Naive thymus-derived CD8-positive, alpha-beta T cell (primary cell): Measurements from ENCODE around the gene HEBP1. TPM values are rescaled to one million over a fixed set of nuclear protein-coding genes. Genes with fewer than 3 reads are reported as not detected.
"Not testable (repeated sequence)": the region's sequence is repeated elsewhere in the genome, so short reads cannot be mapped to it uniquely, and the experiment has no call there.

Experiments
- ATAC-seq, 2 donors: fragments of 150-1000 bp; cut with Tn5 transposase in 1 of 2; sonication (Bioruptor Pico), chemical (Tn5 transposase) in 1 of 2; 1 replicate in 1 of 2; 2 replicates in 1 of 2; pipeline ENCODE4 v1.10.0; 2021; ENCODE audit warnings: mild to moderate bottlenecking in 2 of 2, moderate library complexity in 2 of 2
- POLR2A ChIA-PET: fragments of 350-600 bp; sonication (Branson Sonifier 250); formaldehyde crosslinking; loops from one replicate; lab custom pipeline; 2021; ENCODE audit warnings: antibody characterized with exemption; lab: Charles Lee
- DNase-seq, 10 donors: peaks; one replicate each; pipeline versions ENCODE4 v3.0.0 to v3.0.0-alpha.2; 2020 to 2022
- H3K27ac Mint-ChIP-seq, 10 donors: one replicate each; pipeline ENCODE4 v1.8.0; 2020 to 2022; ENCODE audit warnings: mild to moderate bottlenecking in 10 of 10, mixed read lengths in 10 of 10, moderate library complexity in 4 of 10, inconsistent platforms in 1 of 10
- H3K27me3 Mint-ChIP-seq, 5 donors: one replicate each; pipeline ENCODE4 v1.8.0; 2021 to 2022; ENCODE audit warnings: mixed read lengths in 5 of 5
- H3K36me3 Mint-ChIP-seq, 3 donors: one replicate each; pipeline ENCODE4 v1.8.0; 2020 to 2022; ENCODE audit warnings: mixed read lengths in 3 of 3, mild to moderate bottlenecking in 2 of 3, inconsistent platforms in 1 of 3
- H3K4me1 Mint-ChIP-seq, 4 donors: one replicate each; pipeline ENCODE4 v1.8.0; 2021 to 2022; ENCODE audit warnings: mixed read lengths in 4 of 4
- H3K4me3 Mint-ChIP-seq, 10 donors: one replicate each; pipeline ENCODE4 v1.8.0; 2020 to 2022; ENCODE audit warnings: mild to moderate bottlenecking in 10 of 10, mixed read lengths in 10 of 10, moderate library complexity in 6 of 10, inconsistent platforms in 1 of 10
- H3K9me3 Mint-ChIP-seq, 9 donors: one replicate each; pipeline ENCODE4 v1.8.0; 2020 to 2022; ENCODE audit warnings: mixed read lengths in 9 of 9, mild to moderate bottlenecking in 3 of 9, inconsistent platforms in 1 of 9, moderate library complexity in 1 of 9
- polyA plus RNA-seq, 3 donors: library from polyadenylated mRNA; unstranded; fragments of 300-500 nt; fragmentation: Illumina TruSeq; gene quantifications; one replicate each; pipeline ENCODE4 v1.2.3, GENCODE V29; 2021
- total RNA-seq, 8 experiments: library from RNA in 2 of 8; stranded (reverse) in 2 of 8; gene quantifications; one replicate each; pipeline ENCODE4 v1.2.3 and lab custom pipeline; 2021 to 2026

HEBP1 gene
- total and polyA plus RNA-seq, 5 experiments from 2014 or later: 9.8 to 40.2 (median 23.3) TPM

GRCh38 chr12:13035335-13035734 lies 35.3 kb upstream of the HEBP1 start:
- not testable (repeated sequence) for H3K4me3 Mint-ChIP-seq, H3K36me3 Mint-ChIP-seq, ATAC-seq, H3K27ac Mint-ChIP-seq, H3K4me1 Mint-ChIP-seq, H3K27me3 Mint-ChIP-seq, DNase-seq, H3K9me3 Mint-ChIP-seq
- POLR2A ChIA-PET: interaction anchor here (0.6 kb wide), 1 partner anchor 188 kb away, joined by 4 read pairs; no protein-coding TSS in a partner anchor

DNA sequence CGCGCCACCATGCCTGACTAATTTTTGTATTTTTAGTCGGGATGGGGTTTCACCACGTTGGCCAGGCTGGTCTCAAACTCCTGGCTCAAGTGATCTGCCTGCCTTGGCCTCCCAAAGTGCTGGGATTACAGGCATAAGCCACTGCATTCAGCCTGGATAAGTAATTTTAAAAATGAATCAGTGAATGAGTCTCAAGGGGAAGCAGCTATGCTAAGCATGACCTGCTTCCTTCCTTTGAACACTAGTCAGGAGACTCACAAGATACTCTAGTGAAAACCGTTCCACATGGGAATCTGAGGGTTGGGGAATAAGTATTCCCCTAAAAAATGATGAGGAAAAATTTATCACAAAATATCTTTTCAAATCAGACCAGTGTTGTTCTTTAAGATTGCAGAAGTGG lies 33.4 kb upstream of the HEBP1 start:
- no peaks in the 10 kb centered on the region for H3K36me3 Mint-ChIP-seq
- no peak for DNase-seq
- H3K9me3 Mint-ChIP-seq: no peaks in the 10 kb centered on the region
- H3K27ac Mint-ChIP-seq: no peak overlapping the region
- no peak overlapping the region for H3K4me3 Mint-ChIP-seq
- peaks cover 0 to 3% (median 0%) of the 10 kb centered on the region in 5 donors for H3K27me3 Mint-ChIP-seq
- POLR2A ChIA-PET: no interaction called here
- no peak for ATAC-seq
- H3K4me1 Mint-ChIP-seq: no peaks in the 10 kb centered on the region

GRCh38 chr12:13032164-13032563 lies 32.1 kb upstream of the HEBP1 start:
- Mint-ChIP-seq H3K9me3 (no peaks in the 10 kb centered on the region), H3K4me1 (no peaks in the 10 kb centered on the region), H3K27ac (no peak overlapping the region)

DNA sequence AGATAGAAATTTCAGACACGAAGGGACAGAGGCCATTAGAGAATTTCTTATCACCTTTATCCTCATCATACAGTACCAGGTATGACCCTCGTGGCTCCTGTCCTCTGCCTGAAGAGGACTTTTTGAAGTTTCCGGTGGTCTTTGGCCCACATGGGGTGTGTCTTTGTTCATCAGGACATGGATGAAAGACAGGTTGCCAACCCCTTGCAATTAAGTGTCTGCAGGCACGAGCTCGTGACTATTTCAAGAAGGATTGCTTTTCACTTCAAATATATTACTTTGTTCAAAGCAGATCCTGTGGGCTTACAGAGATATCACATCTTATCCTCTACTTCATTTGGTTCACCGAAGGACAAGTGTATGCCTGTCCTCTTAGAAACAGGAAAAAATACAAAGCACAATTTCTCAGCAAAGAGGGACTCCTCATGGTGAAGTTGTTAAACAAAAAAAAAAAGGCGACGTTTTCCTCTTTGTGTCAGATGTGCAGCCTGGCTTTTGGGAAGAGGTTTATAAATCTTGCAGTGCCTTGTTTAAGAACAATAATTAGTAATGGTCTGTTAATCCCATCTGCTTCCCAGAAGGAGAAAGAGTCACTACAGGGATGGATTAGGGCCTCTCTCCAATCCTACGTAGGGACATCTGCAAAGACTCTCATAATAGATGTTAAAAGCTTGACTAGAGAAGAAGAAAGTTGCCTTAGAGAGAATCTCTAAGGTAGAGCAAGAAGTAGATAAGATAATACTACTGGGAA lies 30.7 kb upstream of the HEBP1 start:
- POLR2A ChIA-PET: no interaction called here
- H3K4me1 Mint-ChIP-seq: no peaks in the 10 kb centered on the region
- no peak for ATAC-seq

More at GRCh38 chr12:13032164-13032563, 32.1 kb upstream of the HEBP1 start:
- no peak for DNase-seq
- Mint-ChIP-seq H3K27me3 (peaks cover 0 to 3% (median 0%) of the 10 kb centered on the region in 5 donors), H3K4me3 (no peak overlapping the region), H3K36me3 (no peaks in the 10 kb centered on the region)
- POLR2A ChIA-PET: no interaction called here
- no peak for ATAC-seq

GRCh38 chr12:13028825-13029570 lies 28.9 kb upstream of the HEBP1 start:
- no peaks in the 10 kb centered on the region for H3K4me1 Mint-ChIP-seq
- DNase-seq (no peak), ATAC-seq (no peak)
- POLR2A ChIA-PET: no interaction called here
- no peaks in the 10 kb centered on the region for H3K36me3 Mint-ChIP-seq
- H3K27me3 Mint-ChIP-seq: peaks cover 0 to 8% (median 2%) of the 10 kb centered on the region in 5 donors
- no peaks in the 10 kb centered on the region for H3K9me3 Mint-ChIP-seq
- H3K27ac Mint-ChIP-seq: peak overlapping the region in 2 of 10 donors; percentile 37 to 46
- no peak overlapping the region for H3K4me3 Mint-ChIP-seq

More for the DNA sequence above, 30.7 kb upstream of the HEBP1 start:
- Mint-ChIP-seq H3K4me3 (no peak overlapping the region), H3K27ac (no peak overlapping the region), H3K36me3 (no peaks in the 10 kb centered on the region), H3K27me3 (peaks cover 0 to 6% (median under 1%) of the 10 kb centered on the region in 5 donors), H3K9me3 (no peaks in the 10 kb centered on the region)
- no peak for DNase-seq

GRCh38 chr12:13027508-13027907 lies 27.4 kb upstream of the HEBP1 start:
- peaks cover 0 to 8% (median 4%) of the 10 kb centered on the region in 5 donors for H3K27me3 Mint-ChIP-seq
- H3K36me3 Mint-ChIP-seq: no peaks in the 10 kb centered on the region
- DNase-seq: no peak
- POLR2A ChIA-PET: no interaction called here
- no peaks in the 10 kb centered on the region for H3K4me1 Mint-ChIP-seq
- H3K4me3 Mint-ChIP-seq: no peak overlapping the region
- H3K27ac Mint-ChIP-seq: no peak overlapping the region
- no peaks in the 10 kb centered on the region for H3K9me3 Mint-ChIP-seq
- ATAC-seq: no peak

GRCh38 chr12:13027032-13027431 lies 27.0 kb upstream of the HEBP1 start:
- Mint-ChIP-seq H3K4me1 (no peaks in the 10 kb centered on the region), H3K9me3 (no peaks in the 10 kb centered on the region), H3K27me3 (peaks cover 0 to 8% (median 4%) of the 10 kb centered on the region in 5 donors), H3K4me3 (no peak overlapping the region), H3K27ac (no peak overlapping the region), H3K36me3 (no peaks in the 10 kb centered on the region)
- DNase-seq: no peak
- POLR2A ChIA-PET: no interaction called here
- no peak for ATAC-seq

DNA sequence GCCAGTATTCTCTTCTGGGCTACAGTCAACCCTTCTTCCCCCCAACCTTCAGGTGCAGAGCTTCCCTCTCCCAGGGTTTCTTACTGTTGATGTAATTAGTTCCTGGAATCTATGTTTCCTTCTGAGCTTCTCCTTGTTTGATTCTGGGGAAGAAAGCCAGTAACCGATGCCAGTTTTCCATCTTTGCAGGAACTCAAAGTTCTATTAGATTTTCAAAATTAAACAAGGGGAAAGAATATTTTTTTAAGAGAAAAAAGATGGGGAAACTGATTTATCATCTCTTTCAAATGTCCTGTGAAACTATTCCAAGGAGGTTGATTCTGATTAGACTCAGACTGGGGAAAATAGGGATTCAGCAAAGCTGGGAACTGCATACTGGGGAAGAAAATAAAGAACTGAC lies 26.2 kb upstream of the HEBP1 start:
- Mint-ChIP-seq H3K4me1 (no peaks in the 10 kb centered on the region), H3K9me3 (no peaks in the 10 kb centered on the region), H3K4me3 (no peak overlapping the region), H3K36me3 (no peaks in the 10 kb centered on the region), H3K27ac (no peak overlapping the region), H3K27me3 (peaks cover 0 to 8% (median 4%) of the 10 kb centered on the region in 5 donors)
- DNase-seq (no peak), ATAC-seq (no peak)
- POLR2A ChIA-PET: no interaction called here

- H3K27ac Mint-ChIP-seq: no peak overlapping the region
Observed at GRCh38 chr12:13024531-13024916, 24.5 kb upstream of the HEBP1 start.

GRCh38 chr12:13023811-13024530 lies 23.9 kb upstream of the HEBP1 start:
- DNase-seq (no peak), ATAC-seq (no peak)
- no peak overlapping the region for H3K4me3 Mint-ChIP-seq
- peaks cover 0 to 10% (median 8%) of the 10 kb centered on the region in 5 donors for H3K27me3 Mint-ChIP-seq
- no peaks in the 10 kb centered on the region for H3K36me3 Mint-ChIP-seq
- POLR2A ChIA-PET: no interaction called here
- no peaks in the 10 kb centered on the region for H3K9me3 Mint-ChIP-seq
- H3K4me1 Mint-ChIP-seq: no peaks in the 10 kb centered on the region
- no peak overlapping the region for H3K27ac Mint-ChIP-seq

More at GRCh38 chr12:13024531-13024916, 24.5 kb upstream of the HEBP1 start:
- Mint-ChIP-seq H3K27me3 (peaks cover 0 to 10% (median 6%) of the 10 kb centered on the region in 5 donors), H3K36me3 (no peaks in the 10 kb centered on the region), H3K4me3 (no peak overlapping the region), H3K9me3 (no peaks in the 10 kb centered on the region), H3K4me1 (no peaks in the 10 kb centered on the region)
- ATAC-seq (no peak), DNase-seq (no peak)
- POLR2A ChIA-PET: no interaction called here

DNA sequence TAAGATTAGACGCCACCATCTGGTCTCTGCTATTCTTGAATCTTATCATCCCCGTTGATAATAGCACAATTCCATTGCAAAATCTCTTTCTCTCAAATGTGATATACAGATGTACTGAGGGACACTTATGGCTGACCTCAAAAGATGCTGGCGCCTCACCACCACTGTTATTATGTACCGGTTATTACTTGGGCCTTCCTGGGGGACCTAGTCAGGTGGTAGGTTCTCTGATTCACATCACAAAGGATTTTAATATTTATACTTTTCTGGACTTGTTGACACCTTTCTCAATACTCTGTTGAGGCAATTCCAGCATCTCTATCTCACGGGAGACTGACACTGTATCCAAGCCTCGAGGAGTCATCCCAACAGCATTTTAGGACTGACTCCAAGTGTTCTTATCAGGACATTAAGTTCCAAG lies 22.8 kb upstream of the HEBP1 start:
- Mint-ChIP-seq H3K4me3 (no peak overlapping the region), H3K4me1 (no peaks in the 10 kb centered on the region), H3K27me3 (peaks cover 0 to 17% (median 8%) of the 10 kb centered on the region in 5 donors), H3K36me3 (no peaks in the 10 kb centered on the region), H3K9me3 (no peaks in the 10 kb centered on the region), H3K27ac (no peak overlapping the region)
- ATAC-seq (no peak), DNase-seq (no peak)
- POLR2A ChIA-PET: no interaction called here

DNA sequence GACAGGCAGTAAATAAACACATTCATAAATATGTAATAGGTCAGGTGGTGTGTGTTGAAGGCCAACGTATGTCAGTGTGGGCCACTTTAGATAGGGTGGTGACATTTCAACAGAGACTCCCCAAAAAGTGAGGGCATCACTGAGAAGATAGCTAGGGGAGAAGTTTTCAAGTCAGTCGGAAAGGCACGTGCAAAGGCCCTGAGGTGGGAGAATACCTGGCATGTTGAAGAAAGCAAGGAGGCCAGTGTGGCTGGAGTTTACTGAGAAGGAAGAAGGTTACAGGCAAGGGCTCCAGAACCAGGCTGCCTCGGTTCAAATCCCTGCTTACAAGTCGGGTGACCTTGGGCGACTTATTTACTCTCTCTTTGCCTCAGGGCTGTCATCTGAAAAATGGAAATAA lies 11.0 kb upstream of the HEBP1 start:
- peaks cover 0 to 9% (median 3%) of the 10 kb centered on the region in 5 donors for H3K27me3 Mint-ChIP-seq
- H3K9me3 Mint-ChIP-seq: no peaks in the 10 kb centered on the region
- POLR2A ChIA-PET: no interaction called here
- ATAC-seq: no peak
- H3K4me1 Mint-ChIP-seq: no peaks in the 10 kb centered on the region
- no peak overlapping the region for H3K4me3 Mint-ChIP-seq
- no peak overlapping the region for H3K27ac Mint-ChIP-seq
- H3K36me3 Mint-ChIP-seq: no peaks in the 10 kb centered on the region
- DNase-seq: no peak
